Glutamatergic neuron (in vitro differentiated cells): Measurements from ENCODE around the gene AFF2. TPM values are rescaled to one million over a fixed set of nuclear protein-coding genes. Genes with fewer than 3 reads are reported as not detected.

ENCODE experiments used
- DNase-seq: peaks from one replicate; pipeline ENCODE4 v3.0.0; 2022
- H3K27ac Mint-ChIP-seq: one replicate; pipeline ENCODE4 v1.8.0; 2020; ENCODE audit warnings: mild to moderate bottlenecking, mixed read lengths, inconsistent platforms; ENCODE audit not compliant: unreplicated experiment
- H3K27me3 Mint-ChIP-seq: one replicate; pipeline ENCODE4 v1.8.0; 2020; ENCODE audit warnings: mild to moderate bottlenecking, moderate library complexity, mixed read lengths, inconsistent platforms; ENCODE audit not compliant: unreplicated experiment
- H3K36me3 Mint-ChIP-seq: one replicate; pipeline ENCODE4 v1.8.0; 2020; ENCODE audit warnings: mild to moderate bottlenecking, mixed read lengths, inconsistent platforms; ENCODE audit not compliant: unreplicated experiment
- H3K4me1 Mint-ChIP-seq: one replicate; pipeline ENCODE4 v1.8.0; 2020; ENCODE audit warnings: mild to moderate bottlenecking, low read depth, mixed read lengths, inconsistent platforms; ENCODE audit not compliant: unreplicated experiment
- H3K4me3 Mint-ChIP-seq: one replicate; pipeline ENCODE4 v1.8.0; 2020; ENCODE audit warnings: mild to moderate bottlenecking, mixed read lengths, inconsistent platforms; ENCODE audit not compliant: unreplicated experiment
- H3K9me3 Mint-ChIP-seq: one replicate; pipeline ENCODE4 v1.8.0; 2020; ENCODE audit warnings: mild to moderate bottlenecking, moderate library complexity, mixed read lengths, inconsistent platforms; ENCODE audit not compliant: unreplicated experiment
- total RNA-seq: library from RNA; stranded (reverse); fragmentation: NEBNext Ultra II Directional; extraction: Animal tissue kit (Norgen Biotek cat#: 25700); gene quantifications from one replicate; pipeline ENCODE4 v1.2.1, GENCODE V29; 2021; ENCODE audit not compliant: unreplicated experiment
- TF ChIP-seq, protein P1 (sequence below): fragments of 200-600 bp; sonication (generic); IDR thresholded peaks from one replicate; pipeline ENCODE4 v1.5.0; 2021; ENCODE audit not compliant: partially characterized antibody, unreplicated experiment

AFF2 gene
- total RNA-seq, 1 donor from 2014 or later, result 12.2 TPM

DNA sequence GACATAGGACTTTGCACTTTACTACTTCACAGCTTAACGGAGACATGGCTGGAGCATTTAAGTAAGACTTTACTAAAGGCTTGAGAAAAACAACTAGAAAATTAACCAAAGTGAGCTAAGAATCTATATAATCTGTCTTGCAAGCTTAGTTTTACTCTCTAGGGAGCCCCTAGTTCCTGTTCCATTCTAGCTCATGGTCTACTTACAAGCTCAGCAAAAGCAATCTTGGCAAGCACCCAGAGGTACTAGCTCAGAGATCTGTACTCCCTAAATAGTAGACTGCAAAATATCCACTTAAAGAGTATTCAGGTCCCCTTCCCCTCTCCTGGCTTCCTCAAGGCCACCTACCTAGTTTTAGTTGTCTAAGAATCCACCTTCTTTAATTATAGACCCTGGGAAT lies 535.7 kb downstream of the AFF2 start:
- DNase-seq, result no peak
- H3K27ac Mint-ChIP-seq, result no peak overlapping the region
- no peaks in the 10 kb centered on the region for H3K9me3 Mint-ChIP-seq
- TF ChIP-seq, protein P1, sequence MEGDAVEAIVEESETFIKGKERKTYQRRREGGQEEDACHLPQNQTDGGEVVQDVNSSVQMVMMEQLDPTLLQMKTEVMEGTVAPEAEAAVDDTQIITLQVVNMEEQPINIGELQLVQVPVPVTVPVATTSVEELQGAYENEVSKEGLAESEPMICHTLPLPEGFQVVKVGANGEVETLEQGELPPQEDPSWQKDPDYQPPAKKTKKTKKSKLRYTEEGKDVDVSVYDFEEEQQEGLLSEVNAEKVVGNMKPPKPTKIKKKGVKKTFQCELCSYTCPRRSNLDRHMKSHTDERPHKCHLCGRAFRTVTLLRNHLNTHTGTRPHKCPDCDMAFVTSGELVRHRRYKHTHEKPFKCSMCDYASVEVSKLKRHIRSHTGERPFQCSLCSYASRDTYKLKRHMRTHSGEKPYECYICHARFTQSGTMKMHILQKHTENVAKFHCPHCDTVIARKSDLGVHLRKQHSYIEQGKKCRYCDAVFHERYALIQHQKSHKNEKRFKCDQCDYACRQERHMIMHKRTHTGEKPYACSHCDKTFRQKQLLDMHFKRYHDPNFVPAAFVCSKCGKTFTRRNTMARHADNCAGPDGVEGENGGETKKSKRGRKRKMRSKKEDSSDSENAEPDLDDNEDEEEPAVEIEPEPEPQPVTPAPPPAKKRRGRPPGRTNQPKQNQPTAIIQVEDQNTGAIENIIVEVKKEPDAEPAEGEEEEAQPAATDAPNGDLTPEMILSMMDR, result no peak
- no peaks in the 10 kb centered on the region for H3K4me1 Mint-ChIP-seq
- H3K27me3 Mint-ChIP-seq, result no peaks in the 10 kb centered on the region
- H3K4me3 Mint-ChIP-seq, result no peak overlapping the region
- H3K36me3 Mint-ChIP-seq, result no peaks in the 10 kb centered on the region

DNA sequence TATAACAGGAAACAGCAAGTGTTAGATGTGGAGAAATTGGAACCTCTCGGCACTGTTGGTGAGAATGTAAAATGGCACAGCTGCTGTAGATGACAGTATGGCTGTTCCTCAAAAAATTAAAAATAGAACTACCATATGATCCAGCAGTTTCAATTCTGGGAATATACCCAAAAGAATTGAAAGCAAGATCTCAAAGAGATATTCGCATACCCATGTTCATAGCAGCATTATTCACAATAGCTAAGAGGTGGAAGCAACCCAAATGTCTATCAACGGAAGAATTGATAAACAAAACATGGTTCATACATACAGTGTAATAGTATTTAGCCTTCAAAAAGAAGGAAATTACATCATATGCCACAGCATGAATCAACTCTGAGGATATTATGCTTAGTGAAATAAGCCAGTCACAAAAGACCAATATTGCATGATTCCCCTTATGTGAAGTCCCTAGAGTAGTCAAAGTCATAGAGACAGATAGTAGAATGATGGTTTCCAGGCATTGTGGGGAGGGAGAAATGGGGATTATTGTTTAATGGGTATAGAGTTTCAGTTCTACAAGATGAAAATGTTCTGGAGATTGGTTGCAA lies 537.0 kb downstream of the AFF2 start:
- no peaks in the 10 kb centered on the region for H3K9me3 Mint-ChIP-seq
- no peak overlapping the region for H3K27ac Mint-ChIP-seq
- no peak overlapping the region for H3K4me3 Mint-ChIP-seq
- DNase-seq, result no peak
- H3K4me1 Mint-ChIP-seq, result no peaks in the 10 kb centered on the region
- H3K27me3 Mint-ChIP-seq, result no peaks in the 10 kb centered on the region
- TF ChIP-seq, protein P1, result no peak
- H3K36me3 Mint-ChIP-seq, result no peaks in the 10 kb centered on the region

DNA sequence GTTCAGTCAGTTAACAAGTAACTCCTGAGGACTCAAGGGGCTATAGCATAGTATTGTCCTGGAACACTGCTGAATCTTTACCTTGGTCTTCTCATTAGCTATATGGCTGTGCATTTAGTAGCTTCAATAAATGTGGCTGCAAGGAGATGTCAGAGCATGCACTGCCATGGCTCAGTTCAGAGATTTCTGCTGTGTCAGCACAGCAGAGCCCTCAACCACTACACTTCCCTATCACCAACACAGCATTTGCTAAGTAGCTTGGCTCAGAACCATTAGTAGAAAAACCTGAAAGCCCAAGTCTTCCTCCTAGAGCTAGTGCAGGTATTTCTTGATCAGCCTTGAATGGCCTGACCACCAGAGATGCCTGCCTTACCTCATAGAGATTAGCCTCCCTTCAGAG lies 538.6 kb downstream of the AFF2 start:
- Mint-ChIP-seq H3K27me3 (no peaks in the 10 kb centered on the region), H3K36me3 (no peaks in the 10 kb centered on the region), H3K4me1 (no peaks in the 10 kb centered on the region), H3K27ac (no peak overlapping the region), H3K4me3 (no peak overlapping the region), H3K9me3 (no peaks in the 10 kb centered on the region)
- no peak for DNase-seq
- TF ChIP-seq, protein P1, result no peak

DNA sequence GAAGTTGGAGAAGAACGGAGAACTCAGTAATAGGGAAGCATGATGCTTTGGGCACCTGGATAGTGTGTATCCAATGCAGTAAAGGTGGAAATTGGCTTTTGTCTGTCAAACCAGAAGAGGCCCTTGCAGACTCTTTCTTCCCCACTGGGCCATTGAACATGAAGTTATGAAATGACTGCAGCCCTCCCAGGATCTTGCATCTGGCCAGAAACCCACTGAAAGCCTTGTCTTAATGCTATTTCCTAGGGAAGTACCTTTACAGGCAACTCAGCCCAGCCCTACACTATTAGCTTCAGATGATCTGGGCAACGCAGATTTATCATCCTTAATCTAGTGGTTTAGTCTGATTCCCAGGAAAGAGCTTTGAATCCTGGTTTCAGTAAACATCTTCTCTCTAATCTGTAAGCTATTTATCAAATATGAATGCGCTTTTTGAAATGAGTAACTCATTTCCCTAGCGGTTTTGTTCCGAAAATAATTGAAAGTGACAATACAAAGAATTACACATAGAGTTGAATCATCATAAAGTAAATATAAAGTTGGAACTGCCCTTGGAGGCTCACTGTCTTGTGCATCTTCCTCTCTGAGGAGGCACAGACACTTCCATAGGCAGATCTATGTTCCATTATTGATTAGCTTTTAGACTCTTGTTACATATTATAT lies 540.6 kb downstream of the AFF2 start:
- H3K9me3 Mint-ChIP-seq, result no peaks in the 10 kb centered on the region
- H3K36me3 Mint-ChIP-seq, result no peaks in the 10 kb centered on the region
- H3K27me3 Mint-ChIP-seq, result no peaks in the 10 kb centered on the region
- no peak for DNase-seq
- H3K27ac Mint-ChIP-seq, result no peak overlapping the region
- H3K4me3 Mint-ChIP-seq, result no peak overlapping the region
- no peaks in the 10 kb centered on the region for H3K4me1 Mint-ChIP-seq
- TF ChIP-seq, protein P1, result no peak

DNA sequence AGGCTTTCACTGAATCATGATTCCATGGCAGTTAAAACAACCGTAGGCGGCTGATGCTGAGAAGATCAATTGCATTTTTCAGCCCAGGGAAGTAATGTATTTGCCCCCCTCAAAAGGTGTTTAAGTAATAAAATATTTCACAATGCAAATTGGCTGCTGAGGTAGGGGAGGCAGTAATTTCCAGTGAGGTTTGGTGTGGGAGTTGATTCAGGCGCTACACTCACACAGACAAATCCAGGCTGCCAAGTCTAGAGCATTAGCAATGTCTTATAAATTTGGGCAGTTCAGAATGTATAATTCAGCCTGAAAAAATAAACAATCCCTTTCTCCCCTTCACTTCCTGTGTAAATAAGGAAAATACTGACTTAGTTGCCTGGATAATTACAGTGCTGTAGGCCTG lies 543.0 kb downstream of the AFF2 start:
- TF ChIP-seq, protein P1, result no peak

More for the DNA sequence above, 543.0 kb downstream of the AFF2 start:
- Mint-ChIP-seq H3K27me3 (no peaks in the 10 kb centered on the region), H3K27ac (no peak overlapping the region), H3K4me3 (no peak overlapping the region), H3K4me1 (no peaks in the 10 kb centered on the region), H3K36me3 (no peaks in the 10 kb centered on the region), H3K9me3 (no peaks in the 10 kb centered on the region)
- DNase-seq, result no peak
